Activated CD4-positive, alpha-beta T cell treated with anti-CD3 and anti-CD28 coated beads for 1 hour (primary cell): ENCODE data around the gene PCNT.

Experiments used
- DNase-seq: peaks from one replicate; pipeline ENCODE4 v3.0.0-alpha.2; 2020

PCNT gene, protein sequence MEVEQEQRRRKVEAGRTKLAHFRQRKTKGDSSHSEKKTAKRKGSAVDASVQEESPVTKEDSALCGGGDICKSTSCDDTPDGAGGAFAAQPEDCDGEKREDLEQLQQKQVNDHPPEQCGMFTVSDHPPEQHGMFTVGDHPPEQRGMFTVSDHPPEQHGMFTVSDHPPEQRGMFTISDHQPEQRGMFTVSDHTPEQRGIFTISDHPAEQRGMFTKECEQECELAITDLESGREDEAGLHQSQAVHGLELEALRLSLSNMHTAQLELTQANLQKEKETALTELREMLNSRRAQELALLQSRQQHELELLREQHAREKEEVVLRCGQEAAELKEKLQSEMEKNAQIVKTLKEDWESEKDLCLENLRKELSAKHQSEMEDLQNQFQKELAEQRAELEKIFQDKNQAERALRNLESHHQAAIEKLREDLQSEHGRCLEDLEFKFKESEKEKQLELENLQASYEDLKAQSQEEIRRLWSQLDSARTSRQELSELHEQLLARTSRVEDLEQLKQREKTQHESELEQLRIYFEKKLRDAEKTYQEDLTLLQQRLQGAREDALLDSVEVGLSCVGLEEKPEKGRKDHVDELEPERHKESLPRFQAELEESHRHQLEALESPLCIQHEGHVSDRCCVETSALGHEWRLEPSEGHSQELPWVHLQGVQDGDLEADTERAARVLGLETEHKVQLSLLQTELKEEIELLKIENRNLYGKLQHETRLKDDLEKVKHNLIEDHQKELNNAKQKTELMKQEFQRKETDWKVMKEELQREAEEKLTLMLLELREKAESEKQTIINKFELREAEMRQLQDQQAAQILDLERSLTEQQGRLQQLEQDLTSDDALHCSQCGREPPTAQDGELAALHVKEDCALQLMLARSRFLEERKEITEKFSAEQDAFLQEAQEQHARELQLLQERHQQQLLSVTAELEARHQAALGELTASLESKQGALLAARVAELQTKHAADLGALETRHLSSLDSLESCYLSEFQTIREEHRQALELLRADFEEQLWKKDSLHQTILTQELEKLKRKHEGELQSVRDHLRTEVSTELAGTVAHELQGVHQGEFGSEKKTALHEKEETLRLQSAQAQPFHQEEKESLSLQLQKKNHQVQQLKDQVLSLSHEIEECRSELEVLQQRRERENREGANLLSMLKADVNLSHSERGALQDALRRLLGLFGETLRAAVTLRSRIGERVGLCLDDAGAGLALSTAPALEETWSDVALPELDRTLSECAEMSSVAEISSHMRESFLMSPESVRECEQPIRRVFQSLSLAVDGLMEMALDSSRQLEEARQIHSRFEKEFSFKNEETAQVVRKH (N-terminal part only)

DNA sequence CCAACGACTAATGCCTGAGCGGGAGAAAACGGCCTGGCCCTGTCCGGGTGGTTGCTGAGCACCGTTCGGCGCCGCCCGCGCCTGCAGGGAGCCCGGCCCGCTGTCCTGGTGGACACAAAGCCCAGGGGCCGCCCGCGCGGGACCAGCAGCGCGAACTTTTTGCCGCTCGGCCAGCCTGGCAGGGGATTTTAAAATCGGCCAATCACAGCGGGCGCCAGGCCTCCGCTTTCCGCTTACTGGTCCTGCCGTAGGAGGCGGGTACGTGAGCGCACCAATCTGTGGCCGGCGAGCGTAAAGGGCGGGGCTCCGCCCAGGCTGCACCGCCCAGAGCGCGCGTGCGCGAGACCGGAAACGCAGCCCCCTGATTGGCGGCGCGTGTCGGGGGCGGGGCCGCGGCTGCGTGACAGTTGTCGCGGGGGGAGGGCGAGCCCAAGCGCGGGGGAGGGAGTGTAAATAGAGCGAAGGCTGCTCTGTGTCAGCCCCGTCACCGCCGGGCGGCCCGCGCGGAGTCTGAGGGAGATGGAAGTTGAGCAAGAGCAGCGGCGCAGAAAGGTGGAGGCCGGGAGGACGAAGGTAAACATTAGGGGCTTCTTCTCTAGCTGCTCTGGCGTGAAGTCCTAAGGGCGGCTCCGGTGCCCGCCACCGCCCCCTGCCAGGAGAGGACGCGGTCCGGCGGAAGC, at the start of gene PCNT, which contains the start of gene C21orf58:
Gene PCNT, plus strand, starts transcription at position 447 of the 680 bp plus-strand sequence. Its CDS starts 73 bp downstream, at position 520.
Gene C21orf58, minus strand, starts transcription at position 161 of the 680 bp plus-strand sequence. CDS start 1,132 bp downstream, outside the sequence.
- peak; percentile 97 for DNase-seq

DNA sequence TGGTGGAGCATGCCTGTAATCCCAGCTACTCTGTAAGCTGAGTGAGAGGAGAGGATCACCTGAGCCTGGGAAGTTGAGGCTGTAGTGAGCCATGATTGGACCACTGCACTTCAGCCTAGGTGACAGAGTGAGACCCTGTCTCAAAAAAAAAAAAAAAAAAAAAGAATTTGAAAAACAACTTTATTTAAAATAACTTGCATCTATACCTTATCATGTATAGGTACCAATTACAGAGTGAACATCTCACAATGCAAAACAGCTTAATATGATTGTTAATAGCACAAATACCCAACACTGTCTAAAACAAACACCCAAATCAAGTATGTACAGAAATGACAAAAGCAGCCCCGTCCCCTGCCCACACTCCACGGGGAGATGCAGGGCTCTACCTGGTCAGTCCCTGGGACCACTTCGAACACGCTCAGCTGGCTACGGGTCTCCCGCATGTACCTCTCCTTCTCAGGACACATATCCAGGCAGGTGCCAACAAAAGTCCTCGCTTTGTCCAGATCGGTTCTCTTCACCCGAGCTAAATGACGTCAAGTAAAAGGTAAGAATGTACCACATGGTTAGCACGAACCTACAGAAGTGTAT, 49.1 kb upstream of the PCNT start:
- DNase-seq = no peak

DNA sequence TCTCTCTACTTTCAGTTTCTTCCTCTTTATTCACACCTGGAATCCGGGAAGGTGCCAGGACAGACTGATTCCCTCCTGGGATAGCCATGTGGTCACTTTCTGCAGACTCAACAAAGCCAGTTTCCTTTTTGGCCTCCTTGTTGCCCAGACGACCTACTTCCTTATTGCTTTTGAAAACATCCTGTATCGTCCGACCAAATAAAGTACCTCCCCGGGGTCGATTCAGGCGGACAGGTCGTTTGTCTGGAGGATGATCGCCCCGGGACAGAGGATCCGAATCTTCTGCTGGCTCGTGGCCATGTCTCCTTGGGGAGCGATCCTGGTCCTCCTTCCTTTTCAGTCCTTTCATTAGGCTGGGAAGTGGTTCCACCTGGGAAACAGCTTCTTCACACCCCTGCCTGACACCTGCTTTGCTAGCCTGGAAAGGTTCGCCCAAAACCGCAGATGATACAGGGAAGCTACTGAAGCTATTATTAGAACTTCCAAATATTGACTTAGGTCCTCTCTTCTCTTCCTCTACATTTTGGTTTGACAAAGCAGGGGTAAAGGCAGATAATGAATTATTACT, 39.8 kb upstream of the PCNT start:
- no peak for DNase-seq

DNA sequence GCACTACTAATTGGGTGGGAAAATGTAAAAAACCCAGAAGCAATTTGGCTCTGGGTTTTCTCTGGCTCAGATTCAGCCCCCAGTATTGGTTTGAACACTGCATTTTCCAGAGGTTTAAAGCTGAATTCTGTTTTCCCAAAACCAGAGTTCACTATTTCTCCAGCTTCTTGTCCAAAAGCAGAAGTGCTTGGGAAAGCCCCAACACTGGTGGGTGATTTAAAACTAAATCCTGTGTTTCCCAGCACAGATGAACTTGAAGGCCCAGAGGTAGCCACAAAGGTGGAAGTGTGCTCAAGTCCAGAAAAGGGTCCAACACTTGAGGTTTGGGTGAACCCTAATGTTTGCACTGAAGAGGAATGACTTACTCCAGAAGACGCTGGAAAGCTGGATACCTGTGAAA, 39.2 kb upstream of the PCNT start:
- DNase-seq = no peak

DNA sequence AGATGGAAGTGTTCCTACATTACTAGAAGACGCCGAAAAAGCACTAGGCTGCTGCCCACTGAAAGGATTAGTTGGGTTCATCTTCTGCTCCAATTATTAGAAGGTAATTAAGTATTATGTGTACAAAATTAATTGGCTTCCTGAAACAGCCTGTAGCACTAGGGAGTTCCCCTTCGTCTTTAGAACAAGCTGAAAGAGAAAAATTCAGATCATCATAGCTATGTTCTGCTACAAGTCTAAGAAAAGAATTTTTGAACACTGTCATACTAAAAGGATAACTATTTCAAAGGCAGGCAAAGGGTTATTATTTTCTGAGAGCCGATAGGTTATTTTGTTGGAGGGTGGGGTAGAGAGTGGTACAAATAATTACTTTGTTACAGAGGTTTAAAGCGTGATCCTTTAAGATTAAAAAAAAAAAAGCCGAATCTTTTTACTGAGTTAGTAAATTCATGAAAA, 38.7 kb upstream of the PCNT start, which contains the start of gene MCM3AP:
Gene MCM3AP, minus strand, starts transcription at position 406 of the 456 bp plus-strand sequence. Its CDS starts 325 bp downstream, at position 81.
- DNase-seq = no peak

DNA sequence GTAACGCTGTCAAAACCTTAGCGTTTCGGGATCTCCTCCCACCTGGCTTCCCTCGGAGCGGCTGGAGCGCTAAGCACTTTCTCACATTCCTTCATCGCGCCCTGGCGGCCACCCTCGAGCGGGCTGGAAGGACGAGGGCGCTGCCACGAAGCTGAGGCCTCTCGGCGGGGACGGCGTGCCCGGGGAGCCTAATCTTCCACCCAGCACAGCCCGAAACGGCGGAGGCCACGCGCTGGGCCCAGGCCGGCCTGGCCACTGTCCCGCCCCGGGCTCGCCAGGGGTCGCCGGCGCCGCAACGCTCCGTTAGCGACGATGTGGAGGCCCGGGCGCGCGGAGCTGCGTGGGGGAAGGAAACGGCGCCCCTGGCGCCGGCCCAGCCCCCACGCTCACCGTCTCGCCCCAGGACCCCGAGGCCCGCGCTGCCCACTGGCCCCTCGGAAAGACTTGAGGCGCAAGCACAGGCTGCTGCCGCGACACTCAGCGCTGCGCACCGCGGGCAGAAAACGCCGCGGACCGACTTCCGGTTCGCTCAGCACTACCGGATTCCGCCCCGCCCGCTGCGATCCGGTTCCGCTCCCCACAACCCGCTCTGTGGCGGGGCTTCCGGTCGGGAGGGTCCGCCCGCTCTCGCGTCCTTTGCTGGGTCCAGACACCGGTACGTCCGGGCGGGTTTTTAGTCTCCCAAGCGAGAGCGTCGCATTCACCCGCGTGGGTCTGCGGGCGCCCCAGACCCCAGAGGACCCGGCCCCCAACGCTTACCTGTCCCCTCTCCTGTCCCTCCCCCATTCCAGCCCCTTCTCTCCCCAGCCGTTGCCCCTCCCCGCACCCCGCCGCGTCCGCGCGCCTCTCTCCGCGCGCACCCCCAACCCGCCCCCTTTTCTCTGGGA, 38.0 kb upstream of the PCNT start, which contains the start of gene YBEY:
Gene YBEY, plus strand, starts transcription at position 582 of the 887 bp plus-strand sequence. CDS start 572 bp downstream, outside the sequence.
- peak; percentile 71 for DNase-seq

DNA sequence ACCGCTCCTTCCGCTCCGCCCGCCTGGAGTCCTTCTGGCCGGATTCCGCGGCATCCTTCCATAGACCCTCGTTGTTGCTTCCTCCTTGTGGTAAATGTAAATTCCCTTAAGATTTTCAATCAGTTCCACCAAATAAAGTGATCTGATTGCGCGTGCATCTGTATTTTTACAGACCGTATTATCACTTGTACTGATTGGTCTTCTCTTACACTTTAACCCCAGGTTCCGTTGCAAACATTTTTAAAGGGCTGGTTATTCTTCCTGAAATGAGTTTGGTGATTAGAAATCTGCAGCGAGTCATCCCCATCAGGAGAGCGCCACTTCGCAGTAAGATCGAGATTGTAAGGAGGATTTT, 37.3 kb upstream of the PCNT start:
- no peak for DNase-seq

DNA sequence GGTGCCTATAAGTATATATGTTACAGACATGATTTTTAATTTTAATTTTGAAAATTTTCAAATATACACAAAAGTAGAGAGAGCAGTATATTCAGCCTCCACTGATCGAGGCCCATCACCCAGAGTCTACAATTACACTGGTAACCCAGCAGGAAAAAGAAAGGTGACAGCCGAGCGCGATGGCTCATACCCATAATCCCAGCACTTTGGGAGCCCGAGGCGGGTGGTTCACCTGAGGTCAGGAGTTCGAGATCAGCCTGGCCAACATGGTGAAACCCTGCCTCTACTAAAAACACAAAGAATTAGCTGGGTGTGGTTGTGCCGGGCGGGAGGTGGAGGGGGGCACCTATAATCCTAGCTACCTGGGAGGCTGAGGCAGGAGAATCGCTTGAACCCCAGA, 36.4 kb upstream of the PCNT start:
- DNase-seq = no peak

DNA sequence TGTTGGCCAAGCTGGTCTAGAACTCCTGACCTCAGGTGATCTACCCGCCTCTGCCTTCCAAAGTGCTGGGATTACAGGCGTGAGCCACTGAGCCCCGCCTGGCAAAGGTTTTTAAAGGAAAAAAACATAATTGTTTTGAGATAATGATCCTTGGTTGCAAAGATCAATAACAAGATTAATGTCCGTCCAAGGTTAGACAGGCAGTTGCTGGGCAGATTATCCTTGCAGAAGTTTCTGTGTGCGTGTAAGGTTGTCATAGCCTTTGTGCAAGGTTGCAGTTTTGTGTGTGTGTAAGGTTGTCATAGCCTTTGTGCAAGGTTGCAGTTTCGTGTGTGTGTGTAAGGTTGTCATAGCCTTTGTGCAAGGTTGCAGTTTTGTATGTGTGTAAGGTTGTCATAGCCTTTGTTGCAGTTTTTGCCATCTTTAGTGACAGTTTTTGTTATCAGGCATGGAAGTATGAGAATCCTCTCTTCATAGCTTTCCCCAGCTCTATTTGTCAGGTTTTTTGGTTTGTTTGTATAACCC, 34.2 kb upstream of the PCNT start:
- DNase-seq = no peak

DNA sequence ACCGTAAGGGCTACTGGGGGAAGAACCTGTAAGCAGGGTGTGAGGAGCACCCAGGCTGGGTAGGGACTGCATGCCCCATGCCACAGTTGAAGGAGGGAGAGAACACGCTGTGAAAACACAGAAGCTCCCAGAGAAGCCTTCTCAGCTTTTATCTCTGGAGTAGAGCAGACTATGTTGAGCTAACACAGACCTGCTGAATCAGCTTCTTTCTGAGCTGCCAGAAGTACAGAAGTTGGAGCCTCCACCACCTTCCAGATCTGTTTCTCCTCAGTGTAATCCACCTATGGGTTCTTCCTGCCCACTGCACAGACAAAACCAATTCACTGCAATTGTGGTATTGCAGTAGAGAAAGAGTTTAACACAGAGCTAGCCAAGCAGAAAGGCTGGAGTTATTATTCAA, 32.4 kb upstream of the PCNT start:
- DNase-seq = no peak

DNA sequence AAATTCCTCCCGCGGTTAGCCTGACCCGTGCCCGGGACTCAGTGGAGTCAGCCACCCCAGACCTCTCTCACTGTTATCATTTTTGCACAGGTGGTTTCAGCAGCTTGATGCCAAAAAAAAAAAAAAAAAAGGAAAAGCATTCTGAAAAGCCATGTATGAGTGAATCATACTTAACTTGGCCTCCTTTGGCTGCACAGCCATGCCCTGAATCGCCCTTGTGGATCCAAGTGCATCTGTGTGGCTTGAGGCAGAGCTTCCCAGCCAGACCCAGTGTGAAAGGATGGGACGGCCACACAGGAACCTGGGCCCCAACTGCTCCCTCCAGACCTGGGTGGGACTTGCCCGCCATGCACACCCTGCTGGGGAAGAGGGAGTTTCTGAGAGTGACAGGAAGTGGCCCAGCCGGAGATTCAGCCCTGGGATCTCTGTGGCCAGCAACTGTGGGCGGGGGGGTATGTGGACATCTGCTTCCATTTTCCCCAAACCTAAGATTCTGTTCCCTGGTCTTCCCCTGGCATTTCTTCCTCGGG, 29.2 kb upstream of the PCNT start:
- DNase-seq = no peak

DNA sequence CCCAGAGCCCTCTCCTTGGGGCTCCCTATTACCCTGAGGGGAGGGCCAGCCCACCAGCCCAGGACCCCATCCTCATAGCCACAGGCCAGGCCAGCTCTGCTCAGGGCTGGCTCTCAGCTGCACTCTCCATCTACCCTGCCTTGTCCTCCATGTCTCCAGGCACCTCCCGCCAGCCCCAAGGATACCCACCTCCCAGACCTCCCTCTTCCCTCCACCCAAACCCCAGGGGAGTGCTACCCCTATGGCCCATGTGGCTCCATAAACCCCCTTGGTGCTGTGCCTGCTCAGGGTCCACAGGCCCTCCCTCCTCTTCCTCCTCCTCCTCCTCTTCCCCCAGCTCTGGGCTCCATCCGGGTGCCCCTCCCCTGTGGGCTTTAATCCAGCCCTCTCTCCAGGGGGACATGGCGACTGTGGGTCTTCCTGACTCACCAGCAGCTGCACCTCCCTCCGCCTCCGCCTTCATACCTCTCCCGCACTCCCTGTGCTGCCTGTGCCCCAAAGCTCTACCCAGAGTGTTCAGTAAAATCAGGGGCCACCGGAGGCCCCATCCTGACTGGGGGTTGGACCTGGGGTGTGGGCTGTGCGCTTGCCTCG, 28.7 kb upstream of the PCNT start:
- no peak for DNase-seq

DNA sequence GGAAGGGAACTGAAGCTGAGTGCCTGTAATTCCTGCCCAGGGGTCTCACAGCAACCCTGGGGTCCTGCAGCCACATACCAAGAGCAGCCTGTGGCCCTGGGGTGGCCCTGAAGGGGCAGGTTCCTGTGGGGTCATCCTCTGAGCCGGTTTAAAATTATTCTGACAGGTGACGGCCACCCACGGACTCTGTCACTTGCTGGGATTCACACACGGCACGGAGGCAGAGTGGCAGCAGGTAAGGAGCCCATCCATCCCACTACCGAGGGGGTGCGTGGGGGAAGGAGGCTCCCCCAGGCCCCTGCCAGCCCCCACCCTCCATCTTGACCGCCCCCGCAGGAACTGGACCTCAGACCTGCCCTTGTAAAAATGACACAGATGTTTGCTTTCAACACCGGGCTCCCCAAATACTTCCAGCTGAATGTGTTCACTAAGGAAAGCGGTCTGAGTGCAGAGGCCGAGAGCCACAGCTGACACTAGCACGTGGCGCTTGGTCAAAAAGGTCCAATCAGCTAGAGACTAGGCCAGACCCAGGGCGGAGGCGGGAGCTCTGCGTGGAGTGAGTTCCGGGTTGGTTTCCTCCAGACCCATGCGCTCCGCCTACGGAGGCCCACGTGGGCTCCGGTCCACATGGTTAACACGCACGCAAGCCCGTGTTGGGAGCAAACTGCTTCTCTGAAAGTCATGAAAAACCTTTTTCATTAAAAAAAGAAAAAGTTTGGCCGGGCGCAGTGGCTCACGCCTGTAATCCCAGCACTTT, 27.8 kb upstream of the PCNT start:
- peak; percentile 17 for DNase-seq

DNA sequence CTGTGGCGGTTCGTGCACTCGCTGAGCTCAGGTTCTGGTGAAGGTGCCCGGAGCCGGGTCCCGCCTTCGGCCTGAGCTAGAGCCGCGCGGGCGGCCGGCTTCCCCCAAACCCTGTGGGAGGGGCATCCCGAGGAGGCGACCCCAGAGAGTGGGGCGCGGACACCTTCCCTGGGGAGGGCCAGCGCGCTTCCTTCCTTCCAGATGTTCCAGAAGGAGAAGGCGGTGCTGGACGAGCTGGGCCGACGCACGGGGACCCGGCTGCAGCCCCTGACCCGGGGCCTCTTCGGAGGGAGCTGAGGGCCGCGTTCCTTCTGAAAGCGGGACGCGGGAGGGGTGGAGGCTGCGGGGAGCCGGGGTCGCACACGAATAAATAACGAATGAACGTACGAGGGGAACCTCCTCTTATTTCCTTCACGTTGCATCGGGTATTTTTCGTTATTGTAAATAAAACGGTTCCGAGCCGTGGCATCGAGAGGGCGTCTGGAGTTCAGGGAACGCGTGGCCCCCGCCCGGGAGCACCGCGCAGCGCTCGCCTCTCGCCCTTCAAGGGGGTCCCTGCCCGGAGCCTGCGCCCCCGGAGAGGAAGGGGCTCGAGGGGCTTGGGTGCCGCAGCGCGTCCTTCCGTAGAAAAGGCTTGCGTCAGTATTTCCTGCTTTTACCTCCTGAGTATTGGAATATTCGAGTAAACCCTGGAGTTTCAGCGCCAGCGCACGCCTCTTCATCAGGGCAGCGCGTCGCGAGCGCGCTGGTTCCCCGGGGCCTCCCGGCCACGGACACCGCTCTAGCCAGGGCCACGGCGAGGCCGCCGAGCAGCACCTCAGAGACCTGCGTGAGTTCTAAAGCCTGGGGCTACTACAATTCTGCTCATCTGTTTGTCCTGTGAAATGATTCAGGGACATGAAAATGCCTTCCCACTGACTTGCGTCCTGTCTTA, 26.4 kb upstream of the PCNT start:
- DNase-seq = no peak

DNA sequence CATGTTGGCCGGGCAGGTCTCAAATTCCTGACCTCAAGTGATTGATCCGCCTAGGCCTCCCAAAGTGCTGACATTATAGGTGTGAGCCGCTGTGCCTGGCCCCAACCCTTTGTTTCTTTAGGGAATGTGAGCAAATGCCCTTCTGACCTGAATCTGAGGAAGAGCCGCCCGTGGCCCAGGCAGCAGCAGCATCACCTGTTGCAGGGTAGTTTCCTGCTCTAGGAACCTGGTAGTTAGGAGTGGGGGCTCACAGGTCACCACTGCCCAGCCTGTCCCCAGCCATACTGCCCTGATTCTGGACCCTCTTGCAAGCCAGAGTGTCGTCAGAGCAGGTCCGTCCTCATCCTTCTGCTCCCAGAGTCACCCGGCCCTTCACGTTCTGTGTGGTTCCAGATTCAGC, 24.8 kb upstream of the PCNT start:
- no peak for DNase-seq

DNA sequence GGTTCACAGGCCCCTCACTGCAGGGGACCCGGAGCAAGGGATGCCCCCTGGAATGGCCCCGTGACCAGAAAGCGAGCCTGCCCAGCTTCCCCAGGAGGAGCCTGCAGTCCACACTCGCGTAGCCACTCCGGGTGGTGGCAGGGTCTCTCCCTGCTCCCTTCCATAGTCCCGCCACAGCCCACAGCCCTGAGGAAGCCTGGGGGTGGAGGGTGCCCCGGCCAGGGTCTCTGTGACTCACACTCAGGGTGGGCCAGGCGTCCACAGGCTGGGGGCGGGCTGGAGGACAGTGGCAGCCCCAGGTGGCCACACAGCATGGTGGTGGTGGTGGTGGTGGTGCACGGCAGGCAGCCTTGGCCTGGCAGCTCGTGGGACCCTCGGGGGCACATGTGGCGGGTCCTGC, 22.2 kb upstream of the PCNT start:
- no peak for DNase-seq

DNA sequence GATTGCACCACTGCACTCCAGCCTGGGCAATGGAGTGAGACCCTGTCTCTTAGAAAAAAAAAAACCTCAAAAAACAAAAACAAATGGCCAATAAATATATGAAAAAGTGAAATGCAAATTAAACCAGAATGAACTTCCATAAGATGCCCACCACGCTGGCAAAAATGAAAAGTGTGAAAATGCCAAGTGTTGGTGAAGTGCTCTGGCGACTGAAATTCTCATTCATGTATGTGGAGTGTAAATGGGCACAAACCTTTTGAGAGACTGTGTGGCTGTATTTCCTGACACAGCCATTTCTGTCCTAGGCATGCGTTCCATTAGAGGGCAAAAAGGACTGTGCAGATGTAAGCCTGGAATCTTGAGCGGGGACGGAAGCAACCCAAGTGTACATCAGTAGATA, 19.5 kb upstream of the PCNT start:
- no peak for DNase-seq
